Renal cortical epithelial cell (primary cell): ENCODE measurements around the gene RNASE12. TPM values are rescaled to one million over a fixed set of nuclear protein-coding genes. Genes with fewer than 3 reads are reported as not detected.

Experiments
- total RNA-seq: library from RNA; depleted of rRNA; stranded (reverse); fragments of >200 nt; gene quantifications from 2 replicates; pipeline ENCODE4 v1.2.3, GENCODE V29; 2014

Gene RNASE12
- total RNA-seq, 1 donor from 2014 or later, result not detected

Other genes starting within 250 kb of the RNASE12 start
- gene PARP2, start 247.7 kb downstream of the RNASE12 start, total RNA-seq, result 4.2 and 12.6 TPM in 2 replicates
- gene TEP1, start 177.9 kb downstream of the RNASE12 start, total RNA-seq, result 20.8 and 32.5 TPM in 2 replicates
- not detected in 2 replicates for gene KLHL33, start 155.2 kb downstream of the RNASE12 start, total RNA-seq
- gene OSGEP, start 136.6 kb downstream of the RNASE12 start, total RNA-seq, result 22.9 and 60.1 TPM in 2 replicates
- gene APEX1, start 136.2 kb downstream of the RNASE12 start, total RNA-seq, result 66.0 and 73.5 TPM in 2 replicates
- 14.9 and 23.1 TPM in 2 replicates for gene PIP4P1, start 129.9 kb downstream of the RNASE12 start, total RNA-seq
- 88.2 and 172 TPM in 2 replicates for gene PNP, start 122.0 kb downstream of the RNASE12 start, total RNA-seq
- gene RNASE10, start 85.8 kb downstream of the RNASE12 start, total RNA-seq, result not detected in 2 replicates
- gene RNASE9, start 30.3 kb downstream of the RNASE12 start, total RNA-seq, result not detected in 2 replicates
- not detected in 2 replicates for gene RNASE11, start 3.4 kb downstream of the RNASE12 start, total RNA-seq
- not detected in 2 replicates for gene OR6S1, start 50.3 kb upstream of the RNASE12 start, total RNA-seq
- 2.1 and 15.3 TPM in 2 replicates for gene RNASE4, start 93.2 kb upstream of the RNASE12 start, total RNA-seq
- gene ANG, start 97.4 kb upstream of the RNASE12 start, total RNA-seq, result 2.3 and 4.5 TPM in 2 replicates
- not detected in 2 replicates for gene EDDM3A, start 154.5 kb upstream of the RNASE12 start, total RNA-seq
- gene EDDM3B, start 177.0 kb upstream of the RNASE12 start, total RNA-seq, result not detected in 2 replicates
- not detected in 2 replicates for gene RNASE6, start 189.9 kb upstream of the RNASE12 start, total RNA-seq
- 0.52 TPM in 1 of 2 replicates, not detected in the other for gene RNASE1, start 211.5 kb upstream of the RNASE12 start, total RNA-seq